GM12878 (cell line): ENCODE measurements around the gene IPPK. TPM values are rescaled to one million over a fixed set of nuclear protein-coding genes. Genes with fewer than 3 reads are reported as not detected.

Experiments
- TAF1 ChIP-seq: IDR thresholded peaks from 2 replicates; pipeline ENCODE4 v1.6.1; 2011; ENCODE audit warnings: mild to moderate bottlenecking, low read depth, low read length, borderline replicate concordance
- polyA plus RNA-seq, 11 experiments: library from polyadenylated mRNA; depleted of rRNA in 4 of 11; unstranded in 6 of 11; stranded (reverse) in 5 of 11; fragments of >200 nt; fragmentation: Nextera tagmentation in 4 of 11; fragmentation: Illumina TruSeq in 1 of 11; extraction: Ambion mirVana in 4 of 11; extraction: Trizol in 1 of 11; gene quantifications; 1 replicate in 1 of 11; 2 replicates in 10 of 11; pipeline versions ENCODE4 v1.2.1 to v1.2.3, GENCODE V29; 2011 to 2016; ENCODE audit warnings: inconsistent platforms in 2 of 11, missing spikeins in 2 of 11, low read depth in 1 of 11
- total RNA-seq, 4 experiments: library from RNA; depleted of rRNA in 3 of 4; stranded (reverse); fragments of >200 nt in 3 of 4; fragmentation: Illumina TruSeq in 1 of 4; extraction: Trizol in 1 of 4; gene quantifications; 2 replicates each; pipeline versions ENCODE4 v1.2.1 to v1.2.3, GENCODE V29; 2013 to 2021
- TF ChIP-seq, protein P1 (sequence below): fragments of 150-350 bp; IDR thresholded peaks from 2 replicates; pipeline ENCODE4 v1.6.1; 2014; ENCODE audit warnings: mild to moderate bottlenecking, low read depth, low read length
- TF ChIP-seq, protein P2 (sequence below), 3 experiments: IDR thresholded peaks in 2 of 3; conservative IDR thresholded peaks in 1 of 3; 2 replicates each; pipeline ENCODE4 v1.5.1; 2011; ENCODE audit warnings: low read depth in 3 of 3, low read length in 3 of 3, mild to moderate bottlenecking in 3 of 3, control low read depth in 2 of 3, moderate library complexity in 2 of 3, inconsistent platforms in 1 of 3, mixed read lengths in 1 of 3; ENCODE audit not compliant: control insufficient read depth in 2 of 3, insufficient read depth in 1 of 3; ENCODE audit errors: extremely low read depth in 1 of 3
- TF ChIP-seq, protein P3 (sequence below): IDR thresholded peaks from 2 replicates; pipeline ENCODE4 v1.6.1; 2012; ENCODE audit warnings: mild to moderate bottlenecking, low read depth, low read length

Gene IPPK
- total and polyA plus RNA-seq, 10 of the 15 experiments (the other 5 are each of a cell fraction or from before 2014, with no cell fraction given) = 2.1 to 22.1 (median 11.4) TPM

GRCh38 chr9:92600462-92601261 is 69.3 kb downstream of the IPPK start (continued):
- TF ChIP-seq, protein P1, sequence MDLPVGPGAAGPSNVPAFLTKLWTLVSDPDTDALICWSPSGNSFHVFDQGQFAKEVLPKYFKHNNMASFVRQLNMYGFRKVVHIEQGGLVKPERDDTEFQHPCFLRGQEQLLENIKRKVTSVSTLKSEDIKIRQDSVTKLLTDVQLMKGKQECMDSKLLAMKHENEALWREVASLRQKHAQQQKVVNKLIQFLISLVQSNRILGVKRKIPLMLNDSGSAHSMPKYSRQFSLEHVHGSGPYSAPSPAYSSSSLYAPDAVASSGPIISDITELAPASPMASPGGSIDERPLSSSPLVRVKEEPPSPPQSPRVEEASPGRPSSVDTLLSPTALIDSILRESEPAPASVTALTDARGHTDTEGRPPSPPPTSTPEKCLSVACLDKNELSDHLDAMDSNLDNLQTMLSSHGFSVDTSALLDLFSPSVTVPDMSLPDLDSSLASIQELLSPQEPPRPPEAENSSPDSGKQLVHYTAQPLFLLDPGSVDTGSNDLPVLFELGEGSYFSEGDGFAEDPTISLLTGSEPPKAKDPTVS = no peak
- no peak for TF ChIP-seq TAF1
- TF ChIP-seq, protein P2, sequence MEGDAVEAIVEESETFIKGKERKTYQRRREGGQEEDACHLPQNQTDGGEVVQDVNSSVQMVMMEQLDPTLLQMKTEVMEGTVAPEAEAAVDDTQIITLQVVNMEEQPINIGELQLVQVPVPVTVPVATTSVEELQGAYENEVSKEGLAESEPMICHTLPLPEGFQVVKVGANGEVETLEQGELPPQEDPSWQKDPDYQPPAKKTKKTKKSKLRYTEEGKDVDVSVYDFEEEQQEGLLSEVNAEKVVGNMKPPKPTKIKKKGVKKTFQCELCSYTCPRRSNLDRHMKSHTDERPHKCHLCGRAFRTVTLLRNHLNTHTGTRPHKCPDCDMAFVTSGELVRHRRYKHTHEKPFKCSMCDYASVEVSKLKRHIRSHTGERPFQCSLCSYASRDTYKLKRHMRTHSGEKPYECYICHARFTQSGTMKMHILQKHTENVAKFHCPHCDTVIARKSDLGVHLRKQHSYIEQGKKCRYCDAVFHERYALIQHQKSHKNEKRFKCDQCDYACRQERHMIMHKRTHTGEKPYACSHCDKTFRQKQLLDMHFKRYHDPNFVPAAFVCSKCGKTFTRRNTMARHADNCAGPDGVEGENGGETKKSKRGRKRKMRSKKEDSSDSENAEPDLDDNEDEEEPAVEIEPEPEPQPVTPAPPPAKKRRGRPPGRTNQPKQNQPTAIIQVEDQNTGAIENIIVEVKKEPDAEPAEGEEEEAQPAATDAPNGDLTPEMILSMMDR (IDR thresholded peaks at IDR 0.05 in 2 of 3, conservative IDR thresholded peaks at IDR 0.05 in 1 of 3; ENCODE audit: control insufficient read depth in 2 of 3, extremely low read depth in 1 of 3, insufficient read depth in 1 of 3, low read depth in 3 of 3, low read length in 3 of 3) = no peak
- TF ChIP-seq, protein P3, sequence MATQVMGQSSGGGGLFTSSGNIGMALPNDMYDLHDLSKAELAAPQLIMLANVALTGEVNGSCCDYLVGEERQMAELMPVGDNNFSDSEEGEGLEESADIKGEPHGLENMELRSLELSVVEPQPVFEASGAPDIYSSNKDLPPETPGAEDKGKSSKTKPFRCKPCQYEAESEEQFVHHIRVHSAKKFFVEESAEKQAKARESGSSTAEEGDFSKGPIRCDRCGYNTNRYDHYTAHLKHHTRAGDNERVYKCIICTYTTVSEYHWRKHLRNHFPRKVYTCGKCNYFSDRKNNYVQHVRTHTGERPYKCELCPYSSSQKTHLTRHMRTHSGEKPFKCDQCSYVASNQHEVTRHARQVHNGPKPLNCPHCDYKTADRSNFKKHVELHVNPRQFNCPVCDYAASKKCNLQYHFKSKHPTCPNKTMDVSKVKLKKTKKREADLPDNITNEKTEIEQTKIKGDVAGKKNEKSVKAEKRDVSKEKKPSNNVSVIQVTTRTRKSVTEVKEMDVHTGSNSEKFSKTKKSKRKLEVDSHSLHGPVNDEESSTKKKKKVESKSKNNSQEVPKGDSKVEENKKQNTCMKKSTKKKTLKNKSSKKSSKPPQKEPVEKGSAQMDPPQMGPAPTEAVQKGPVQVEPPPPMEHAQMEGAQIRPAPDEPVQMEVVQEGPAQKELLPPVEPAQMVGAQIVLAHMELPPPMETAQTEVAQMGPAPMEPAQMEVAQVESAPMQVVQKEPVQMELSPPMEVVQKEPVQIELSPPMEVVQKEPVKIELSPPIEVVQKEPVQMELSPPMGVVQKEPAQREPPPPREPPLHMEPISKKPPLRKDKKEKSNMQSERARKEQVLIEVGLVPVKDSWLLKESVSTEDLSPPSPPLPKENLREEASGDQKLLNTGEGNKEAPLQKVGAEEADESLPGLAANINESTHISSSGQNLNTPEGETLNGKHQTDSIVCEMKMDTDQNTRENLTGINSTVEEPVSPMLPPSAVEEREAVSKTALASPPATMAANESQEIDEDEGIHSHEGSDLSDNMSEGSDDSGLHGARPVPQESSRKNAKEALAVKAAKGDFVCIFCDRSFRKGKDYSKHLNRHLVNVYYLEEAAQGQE = no peak
